Endothelial cell of umbilical vein (primary cell): Measurements from ENCODE around the gene SLC12A9. TPM values are rescaled to one million over a fixed set of nuclear protein-coding genes. Genes with fewer than 3 reads are reported as not detected.

ENCODE experiments used
- BruUV-seq: library from RNA; stranded (reverse); fragments of 400-500 nt; replicated peaks from 2 replicates; lab custom pipeline; 2021; lab: Mats Ljungman, UMichigan
- CTCF ChIA-PET: fragments of 300-600, 350-600 bp; sonication (Branson Sonifier 250); formaldehyde crosslinking; loops from one replicate; lab custom pipeline; 2021; ENCODE audit warnings: antibody characterized with exemption, inconsistent platforms; lab: Charles Lee
- POLR2A ChIA-PET: fragments of 300-600, 350-600 bp; sonication (Branson Sonifier 250); formaldehyde crosslinking; loops from one replicate; lab custom pipeline; 2021; ENCODE audit warnings: antibody characterized with exemption, inconsistent platforms; lab: Charles Lee
- DNase-seq: peaks from one replicate; pipeline ENCODE4 v3.0.0-alpha.2; 2011; ENCODE audit warnings: low read depth, low spot score
- FAIRE-seq: peaks from 2 replicates; lab custom pipeline; 2011; peaks lifted over from hg19 to GRCh38; lab: Jason Lieb, UNC
- H2AFZ ChIP-seq: 2 replicates; pipeline ENCODE4 v1.6.0; 2012; ENCODE audit warnings: low read depth, low read length, control low read depth, inconsistent platforms
- H3K27ac ChIP-seq: 2 replicates; pipeline ENCODE4 v1.5.1; 2011; ENCODE audit warnings: low read depth, mild to moderate bottlenecking, control low read depth, low read length, moderate library complexity; ENCODE audit not compliant: insufficient read depth
- H3K27me3 ChIP-seq, 2 experiments: 2 replicates each; pipeline versions ENCODE4 v1.6.0 to v1.6.1; 2011; ENCODE audit warnings: low read length in 2 of 2, mixed read lengths in 1 of 2; ENCODE audit not compliant: control insufficient read depth in 2 of 2, insufficient read depth in 2 of 2
- H3K36me3 ChIP-seq, 2 experiments: 2 replicates in 1 of 2; 3 replicates in 1 of 2; pipeline ENCODE4 v1.5.1; 2011; ENCODE audit warnings: low read length in 2 of 2, mild to moderate bottlenecking in 1 of 2, moderate library complexity in 1 of 2; ENCODE audit not compliant: control insufficient read depth in 2 of 2, insufficient read depth in 2 of 2; ENCODE audit errors: extremely low read depth in 1 of 2
- H3K4me1 ChIP-seq: 3 replicates; pipeline ENCODE4 v1.5.1; 2011; ENCODE audit warnings: mild to moderate bottlenecking, low read length; ENCODE audit not compliant: control insufficient read depth, insufficient read depth; ENCODE audit errors: extremely low read depth
- H3K4me2 ChIP-seq: 2 replicates; pipeline ENCODE4 v1.6.1; 2011; ENCODE audit warnings: low read length, control low read depth, mixed read lengths; ENCODE audit not compliant: insufficient read depth
- H3K4me3 ChIP-seq, 3 experiments: fragments of 200-600 bp in 1 of 3; sonication (generic), shearing (Covaris generic) in 1 of 3; replicated peaks in 1 of 3; 2 replicates each; pipeline ENCODE4 v1.5.1; 2011 to 2016; ENCODE audit warnings: control low read depth in 3 of 3, low read length in 3 of 3, mild to moderate bottlenecking in 2 of 3, inconsistent platforms in 1 of 3, low read depth in 1 of 3, moderate library complexity in 1 of 3; ENCODE audit not compliant: insufficient read depth in 1 of 3
- H3K79me2 ChIP-seq: 2 replicates; pipeline ENCODE4 v1.6.0; 2012; ENCODE audit warnings: low read length, inconsistent platforms; ENCODE audit not compliant: control insufficient read depth, insufficient read depth
- H3K9ac ChIP-seq: replicated peaks from 2 replicates; pipeline ENCODE3; 2011; ENCODE audit warnings: low read length, control low read depth; ENCODE audit not compliant: insufficient read depth; ENCODE audit errors: extremely low read depth
- H3K9me1 ChIP-seq: replicated peaks from 3 replicates; pipeline ENCODE4 v1.6.0; 2011; ENCODE audit warnings: mild to moderate bottlenecking, low read length; ENCODE audit not compliant: control insufficient read depth, insufficient read depth; ENCODE audit errors: extremely low read depth
- H3K9me3 ChIP-seq: replicated peaks from 2 replicates; pipeline ENCODE4 v1.5.1; 2012; ENCODE audit warnings: low read length, inconsistent platforms; ENCODE audit not compliant: control insufficient read depth, insufficient read depth
- H4K20me1 ChIP-seq: replicated peaks from 2 replicates; pipeline ENCODE3; 2011; ENCODE audit warnings: mild to moderate bottlenecking, low read length; ENCODE audit not compliant: control insufficient read depth, insufficient read depth; ENCODE audit errors: extremely low read depth
- EZH2 ChIP-seq: IDR thresholded peaks from 2 replicates; pipeline ENCODE4 v1.6.1; 2012; ENCODE audit warnings: borderline replicate concordance, low read depth, mild to moderate bottlenecking, moderate library complexity, low read length, inconsistent platforms; ENCODE audit not compliant: severe bottlenecking
- dilution Hi-C: fragments of 300-500 bp; cut with MboI; formaldehyde crosslinking; loops from one replicate; pipeline ENCODE4 v1.15.0; 2019; ENCODE audit warnings: low sequenced_read_pairs; ENCODE audit not compliant: extremely low pct_ligation_motif_present
- intact Hi-C: fragments of 100-400 bp; cut with micrococcal nuclease; formaldehyde crosslinking; loops from one replicate; pipeline ENCODE4 v1.10.0; 2022
- polyA plus RNA-seq, 4 experiments: library from polyadenylated mRNA; depleted of rRNA in 3 of 4; stranded (reverse) in 3 of 4; unstranded in 1 of 4; fragments of >200 nt; gene quantifications; 2 replicates each; pipeline versions ENCODE4 v1.2.1 to v1.2.3, GENCODE V29; 2011 to 2012; ENCODE audit warnings: missing spikeins in 1 of 4
- total RNA-seq: library from RNA; stranded (reverse); gene quantifications from 2 replicates; pipeline ENCODE4 v1.2.3, GENCODE V29; 2021
- TF ChIP-seq, protein P1 (sequence below): IDR thresholded peaks from 2 replicates; pipeline ENCODE4 v1.6.1; 2011; ENCODE audit not compliant: insufficient read depth, insufficient read length
- TF ChIP-seq, protein P2 (sequence below), 2 donors: IDR thresholded peaks; 1 replicate in 1 of 2; 2 replicates in 1 of 2; pipeline ENCODE4 v1.5.1; 2011; ENCODE audit warnings: low read length in 2 of 2, mild to moderate bottlenecking in 2 of 2, moderate library complexity in 2 of 2, control low read depth in 1 of 2, inconsistent platforms in 1 of 2, low read depth in 1 of 2; ENCODE audit not compliant: insufficient read depth in 1 of 2; ENCODE audit errors: extremely low read depth in 1 of 2

SLC12A9 gene
- total and polyA plus RNA-seq, 2 donors (not counting 3 experiments of a cell fraction or from before 2014, with no cell fraction given) = 35.0 to 37.0 TPM

DNA sequence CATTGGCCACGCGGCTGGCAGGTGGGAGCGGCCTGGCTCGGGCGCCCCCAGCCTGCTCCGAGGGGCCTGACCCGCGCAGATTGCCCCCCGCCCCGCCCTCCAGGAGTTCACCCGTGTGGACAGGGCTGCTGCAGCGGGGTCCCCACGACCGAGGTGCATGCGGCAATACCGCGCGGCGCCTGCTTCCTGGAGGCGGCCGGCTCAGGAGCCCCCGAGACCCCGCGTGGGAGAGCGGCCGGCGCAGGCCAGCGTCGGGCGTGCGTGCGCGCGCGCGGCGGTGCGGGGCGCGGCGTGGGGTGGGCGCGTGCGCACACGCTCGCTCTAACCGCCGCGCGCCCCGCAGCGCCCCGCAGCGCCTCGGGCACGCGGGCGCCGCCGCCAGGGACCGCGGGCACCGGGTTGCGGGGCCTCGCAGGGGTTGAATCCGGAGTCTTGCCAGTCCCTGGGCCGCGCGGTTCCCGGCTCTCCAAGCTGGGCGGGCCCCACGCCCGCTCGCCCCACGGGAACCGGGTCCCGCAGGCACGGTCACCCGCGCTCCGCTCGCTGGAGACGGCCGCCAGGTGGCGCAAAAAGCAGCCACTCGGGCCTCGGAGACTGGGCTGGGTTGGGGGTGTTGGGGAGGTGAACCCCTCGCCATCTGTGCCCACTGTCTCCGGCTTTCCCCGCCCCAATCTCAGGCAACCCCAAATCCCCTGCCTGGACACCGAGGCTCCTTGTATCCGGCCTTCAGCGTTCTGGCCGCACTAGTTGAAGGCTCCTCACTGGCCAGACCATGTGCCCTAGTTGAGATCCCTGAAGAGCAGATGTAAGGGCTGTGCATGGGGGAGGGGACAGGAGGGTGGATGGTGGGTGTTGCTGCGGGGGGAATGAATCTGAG is 44.5 kb downstream of the SLC12A9 start:
- Histone ChIP-seq H3K9ac (no peak overlapping the region), H3K36me3 (no peaks in the 10 kb centered on the region), H4K20me1 (no peaks in the 10 kb centered on the region), H3K27me3 (peaks cover 9 to 19% of the 10 kb centered on the region in 2 experiments), H3K9me3 (no peaks in the 10 kb centered on the region), H2AFZ (no peak overlapping the region), H3K4me1 (peaks cover 5% of the 10 kb centered on the region), H3K9me1 (no peaks in the 10 kb centered on the region), H3K27ac (no peak overlapping the region), H3K4me2 (no peak overlapping the region), H3K79me2 (no peaks in the 10 kb centered on the region), H3K4me3 (no peak overlapping the region)
- BruUV-seq = no TSS peak
- dilution Hi-C loops (no loop called here), intact Hi-C loops (loop anchor here (1.0 to 10.0 kb wide), 3 partner anchors 162 to 398 kb away; partner anchors contain the start of gene VGF)
- no peak for DNase-seq
- CTCF ChIA-PET = interaction anchor here (1.8 to 3.0 kb wide), 3 partner anchors 162 to 295 kb away, joined by 4 to 57 read pairs (median 16); no protein-coding TSS in a partner anchor
- TF ChIP-seq, protein P1, sequence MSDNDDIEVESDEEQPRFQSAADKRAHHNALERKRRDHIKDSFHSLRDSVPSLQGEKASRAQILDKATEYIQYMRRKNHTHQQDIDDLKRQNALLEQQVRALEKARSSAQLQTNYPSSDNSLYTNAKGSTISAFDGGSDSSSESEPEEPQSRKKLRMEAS = no peak
- TF ChIP-seq, protein P2, sequence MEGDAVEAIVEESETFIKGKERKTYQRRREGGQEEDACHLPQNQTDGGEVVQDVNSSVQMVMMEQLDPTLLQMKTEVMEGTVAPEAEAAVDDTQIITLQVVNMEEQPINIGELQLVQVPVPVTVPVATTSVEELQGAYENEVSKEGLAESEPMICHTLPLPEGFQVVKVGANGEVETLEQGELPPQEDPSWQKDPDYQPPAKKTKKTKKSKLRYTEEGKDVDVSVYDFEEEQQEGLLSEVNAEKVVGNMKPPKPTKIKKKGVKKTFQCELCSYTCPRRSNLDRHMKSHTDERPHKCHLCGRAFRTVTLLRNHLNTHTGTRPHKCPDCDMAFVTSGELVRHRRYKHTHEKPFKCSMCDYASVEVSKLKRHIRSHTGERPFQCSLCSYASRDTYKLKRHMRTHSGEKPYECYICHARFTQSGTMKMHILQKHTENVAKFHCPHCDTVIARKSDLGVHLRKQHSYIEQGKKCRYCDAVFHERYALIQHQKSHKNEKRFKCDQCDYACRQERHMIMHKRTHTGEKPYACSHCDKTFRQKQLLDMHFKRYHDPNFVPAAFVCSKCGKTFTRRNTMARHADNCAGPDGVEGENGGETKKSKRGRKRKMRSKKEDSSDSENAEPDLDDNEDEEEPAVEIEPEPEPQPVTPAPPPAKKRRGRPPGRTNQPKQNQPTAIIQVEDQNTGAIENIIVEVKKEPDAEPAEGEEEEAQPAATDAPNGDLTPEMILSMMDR (IDR thresholded peaks at IDR 0.05; ENCODE audit: extremely low read depth in 1 of 2, insufficient read depth in 1 of 2, low read depth in 1 of 2, low read length in 2 of 2) = peak; percentile 71 to 88
- peak; percentile 54 for TF ChIP-seq EZH2
- POLR2A ChIA-PET = no interaction called here
- FAIRE-seq = no peak
